Adrenal gland (tissue), 12 donors: ENCODE measurements around the gene HELZ2. TPM values are rescaled to one million over a fixed set of nuclear protein-coding genes. Genes with fewer than 3 reads are reported as not detected.
"Not testable (repeated sequence)": the region's sequence is repeated elsewhere in the genome, so short reads cannot be mapped to it uniquely, and the experiment has no call there.

Experiments used
- DNase-seq, 7 donors: peaks; one replicate each; pipeline ENCODE4 v3.0.0-alpha.2; 2019 to 2020
- H3K27ac ChIP-seq, 5 donors: fragments of 200-600 bp; sonication (generic) in 4 of 5; 1 replicate in 3 of 5; 2 replicates in 2 of 5; pipeline versions ENCODE4 v1.5.1 to v1.8.0; 2016 to 2020; ENCODE audit warnings: mild to moderate bottlenecking in 1 of 5
- H3K27me3 ChIP-seq: fragments of 200-600 bp; 2 replicates; pipeline ENCODE4 v1.8.0; 2021
- H3K36me3 ChIP-seq, 2 donors: fragments of 200-600 bp; replicated peaks in 1 of 2; 1 replicate in 1 of 2; 2 replicates in 1 of 2; pipeline versions ENCODE4 v1.5.1 to v1.8.0; 2018 to 2022
- H3K4me1 ChIP-seq, 2 donors: fragments of 200-600 bp; replicated peaks in 1 of 2; 1 replicate in 1 of 2; 2 replicates in 1 of 2; pipeline versions ENCODE4 v1.5.1 to v1.8.0; 2018 to 2021
- H3K4me3 ChIP-seq, 4 donors: fragments of 200-600 bp; sonication (generic) in 3 of 4; one replicate each; pipeline ENCODE4 v1.5.1; 2016 to 2018
- H3K9me3 ChIP-seq, 3 donors: fragments of 200-600 bp; sonication (generic) in 1 of 3; replicated peaks in 1 of 3; 1 replicate in 2 of 3; 2 replicates in 1 of 3; pipeline versions ENCODE4 v1.5.1 to v1.8.0; 2016 to 2021
- CTCF ChIP-seq, 6 experiments: fragments of 450-650 bp in 4 of 6; fragments of 200-600 bp in 2 of 6; sonication (generic) in 1 of 6; IDR thresholded peaks; 1 replicate in 5 of 6; 2 replicates in 1 of 6; pipeline versions ENCODE4 v1.5.1 to v1.8.0; 2016 to 2021; ENCODE audit warnings: antibody characterized with exemption in 6 of 6, mild to moderate bottlenecking in 2 of 6, moderate library complexity in 1 of 6
- POLR2A ChIP-seq, 2 donors: fragments of 450-650 bp; IDR thresholded peaks; one replicate each; pipeline ENCODE4 v1.6.1; 2017; ENCODE audit warnings: antibody characterized with exemption in 2 of 2, mild to moderate bottlenecking in 2 of 2, moderate library complexity in 1 of 2
- WGBS, 4 donors: extraction: QIAGEN DNeasy Blood & Tissue Kit in 2 of 4; methylation state at CpG; one replicate each; pipeline versions ENCODE4 v1.1.5 to v1.1.7; 2013 to 2017; 5-methylcytosine and 5-hydroxymethylcytosine counted together
- intact Hi-C, 2 donors: fragments of 100-400 bp; cut with DNase I; formaldehyde crosslinking; loops; one replicate each; pipeline versions ENCODE4 v1.14.1 to v1.15.0; 2022 to 2023
- polyA plus RNA-seq, 3 donors: library from polyadenylated mRNA; stranded (reverse); fragments of 200-250 nt in 2 of 3; fragments of 350-450 nt in 1 of 3; fragmentation: Illumina TruSeq in 1 of 3; extraction: RNeasy Lipid Tissue Mini Kit (QIAGEN cat#74804) in 1 of 3; gene quantifications; one replicate each; pipeline ENCODE4 v1.2.3, GENCODE V29; 2013 to 2014
- total RNA-seq, 9 donors: library from RNA; depleted of rRNA in 4 of 9; stranded (reverse); fragments of >200 nt in 4 of 9; fragments of 120-200 nt in 1 of 9; fragmentation: NEBNext Ultra II Directional in 1 of 9; extraction: Animal tissue kit (Norgen Biotek cat#: 25700) in 1 of 9; gene quantifications; one replicate each; pipeline versions ENCODE4 v1.1.0 to v1.2.4, GENCODE V29; 2013 to 2023
- donor health status: healthy with polysubstance abuse.
- donor health status: Bipolar disorder and iron deficiency.
- donor health status: DM: yes; HTN: yes; CAD: no.
- donor health status: DM: no; HTN: no; CAD: no.
- donor health status: DM: no; HTN: no; CAD: no.
- donor health status: DM: yes; HTN: yes; CAD: no.

HELZ2 gene
- total and polyA plus RNA-seq, 12 donors: 3.7 to 54.4 (median 24.3) TPM

- Histone ChIP-seq H3K4me1 (peaks cover 5 to 6% of the 10 kb centered on the region in 2 donors), H3K9me3 (no peaks in the 10 kb centered on the region), H3K27ac (peak overlapping the region in 1 of 5 donors; percentile 85), H3K27me3 (no peaks in the 10 kb centered on the region), H3K36me3 (no peaks in the 10 kb centered on the region), H3K4me3 (peak overlapping the region in 3 of 4 donors; percentile 56 to 83 (median 74))
- TF ChIP-seq CTCF (IDR thresholded peaks at IDR 0.05): peak in 1 of 6 experiments; percentile 12
- no peak for TF ChIP-seq POLR2A (IDR thresholded peaks at IDR 0.05)
- no peak for DNase-seq
- intact Hi-C loops: no loop called here
- 72 to 100% (median 87%) methylated on average over 8 to 34 of the region's 34 CpGs for WGBS, 4 donors
Observed at GRCh38 chr20:63572788-63573646, 1.0 kb downstream of the HELZ2 start.

GRCh38 chr20:63572071-63572787, 1.8 kb downstream of the HELZ2 start:
- Histone ChIP-seq H3K27ac (no peak overlapping the region), H3K4me1 (peaks cover 5 to 6% of the 10 kb centered on the region in 2 donors), H3K36me3 (no peaks in the 10 kb centered on the region), H3K27me3 (no peaks in the 10 kb centered on the region), H3K4me3 (no peak overlapping the region), H3K9me3 (no peaks in the 10 kb centered on the region)
- TF ChIP-seq POLR2A (IDR thresholded peaks at IDR 0.05) (no peak), CTCF (IDR thresholded peaks at IDR 0.05) (no peak)
- intact Hi-C loops: no loop called here
- no peak for DNase-seq
- 74 to 90% (median 87%) methylated on average over 4 to 48 of the region's 48 CpGs for WGBS, 4 donors

DNA sequence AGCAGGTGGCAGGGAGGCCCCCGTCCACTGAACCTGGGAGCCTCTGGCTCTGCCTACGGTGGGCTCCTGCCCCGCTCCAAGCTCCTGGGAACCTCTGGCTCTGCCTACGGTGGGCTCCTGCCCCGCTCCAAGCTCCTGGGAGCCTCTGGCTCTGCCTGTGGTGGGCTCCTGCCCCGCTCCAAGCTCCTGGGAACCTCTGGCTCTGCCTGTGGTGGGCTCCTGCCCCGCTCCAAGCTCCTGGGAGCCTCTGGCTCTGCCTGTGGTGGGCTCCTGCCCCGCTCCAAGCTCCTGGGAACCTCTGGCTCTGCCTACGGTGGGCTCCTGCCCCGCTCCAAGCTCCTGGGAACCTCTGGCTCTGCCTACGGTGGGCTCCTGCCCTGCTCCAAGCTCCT, 3.0 kb downstream of the HELZ2 start:
- H3K27ac ChIP-seq, H3K36me3 ChIP-seq, DNase-seq, H3K27me3 ChIP-seq, H3K4me1 ChIP-seq, H3K4me3 ChIP-seq, H3K9me3 ChIP-seq, intact Hi-C loops: not testable (repeated sequence)
- WGBS, 4 donors: 57% methylated on average over 4 to 8 of the region's 11 CpGs; no CpG with 5 or more reads in 2 of the 4 donors

- WGBS, 4 donors: 60 to 93% (median 88%) methylated on average over 1 to 28 of the region's 28 CpGs
- TF ChIP-seq POLR2A (IDR thresholded peaks at IDR 0.05) (no peak), CTCF (IDR thresholded peaks at IDR 0.05) (no peak)
- Histone ChIP-seq H3K9me3 (no peaks in the 10 kb centered on the region), H3K36me3 (no peaks in the 10 kb centered on the region), H3K4me1 (peaks cover 5 to 6% of the 10 kb centered on the region in 2 donors), H3K27ac (no peak overlapping the region), H3K4me3 (no peak overlapping the region), H3K27me3 (no peaks in the 10 kb centered on the region)
- DNase-seq: no peak
- intact Hi-C loops: no loop called here
Observed at GRCh38 chr20:63570281-63571086, 3.6 kb downstream of the HELZ2 start.
